SK-N-SH treated with all-trans-retinoic acid at 6 μM for 48 hours (cell line): ENCODE results near the gene TFDP1.

Source experiments
- ATAC-seq: fragments of 200-7000 bp; cut with Tn5 transposase; 3 replicates; pipeline ENCODE4 v1.9.1; 2020; ENCODE audit warnings: mild to moderate bottlenecking, moderate library complexity
- ARNTL ChIP-seq: fragments of 450-650 bp; formaldehyde crosslinking; IDR thresholded peaks from 2 replicates; pipeline ENCODE4 v1.5.0; 2020; ENCODE audit warnings: low read depth, mild to moderate bottlenecking, moderate library complexity, borderline replicate concordance
- BACH2 ChIP-seq: fragments of 250-450 bp; sonication (Bioruptor Pico); IDR thresholded peaks from 2 replicates; pipeline ENCODE4 v1.9.0; 2021; ENCODE audit warnings: mild to moderate bottlenecking, borderline replicate concordance
- CSDC2 ChIP-seq: fragments of 250-450 bp; sonication (Bioruptor Pico); IDR thresholded peaks from 2 replicates; pipeline ENCODE4 v1.5.0; 2020; ENCODE audit warnings: mild to moderate bottlenecking, moderate library complexity
- ESRRG ChIP-seq: fragments of 250-450 bp; sonication (Bioruptor Pico); IDR thresholded peaks from 2 replicates; pipeline ENCODE4 v1.6.1; 2021; ENCODE audit warnings: mild to moderate bottlenecking
- GLIS3 ChIP-seq: fragments of 250-450 bp; sonication (Bioruptor Pico); IDR thresholded peaks from 2 replicates; pipeline ENCODE4 v1.5.0; 2020; ENCODE audit warnings: mild to moderate bottlenecking, moderate library complexity
- ISL1 ChIP-seq: fragments of 250-450 bp; sonication (Bioruptor Pico); IDR thresholded peaks from 2 replicates; pipeline ENCODE4 v2.1.2; 2022; ENCODE audit warnings: mild to moderate bottlenecking, moderate library complexity
- OSR1 ChIP-seq: fragments of 250-450 bp; sonication (Bioruptor Pico); IDR thresholded peaks from 2 replicates; pipeline ENCODE4 v1.8.0; 2022; ENCODE audit warnings: moderate library complexity, mild to moderate bottlenecking, inconsistent platforms
- PPARA ChIP-seq: fragments of 250-450 bp; sonication (Bioruptor Pico); IDR thresholded peaks from 2 replicates; pipeline ENCODE4 v1.5.0; 2020; ENCODE audit warnings: mild to moderate bottlenecking, borderline replicate concordance
- RARB ChIP-seq: fragments of 250-450 bp; sonication (Bioruptor Pico); IDR thresholded peaks from 2 replicates; pipeline ENCODE4 v1.8.0; 2021; ENCODE audit warnings: mild to moderate bottlenecking, moderate library complexity
- SNAI2 ChIP-seq: fragments of 250-450 bp; sonication (Bioruptor Pico); IDR thresholded peaks from 2 replicates; pipeline ENCODE4 v1.5.0; 2020; ENCODE audit warnings: mild to moderate bottlenecking, moderate library complexity
- TCF4 ChIP-seq: fragments of 250-450 bp; sonication (Bioruptor Pico); IDR thresholded peaks from 2 replicates; pipeline ENCODE4 v1.8.0; 2021; ENCODE audit warnings: mild to moderate bottlenecking, moderate library complexity, borderline replicate concordance
- ZC3H10 ChIP-seq: fragments of 250-450 bp; sonication (Bioruptor Pico); IDR thresholded peaks from 2 replicates; pipeline ENCODE4 v1.5.1; 2021; ENCODE audit warnings: mild to moderate bottlenecking, moderate library complexity
- ZFP3 ChIP-seq: fragments of 250-450 bp; sonication (Bioruptor Pico); IDR thresholded peaks from 2 replicates; pipeline ENCODE4 v1.5.0; 2020; ENCODE audit warnings: mild to moderate bottlenecking, moderate library complexity
- ZNF565 ChIP-seq: fragments of 450-650 bp; formaldehyde crosslinking; conservative IDR thresholded peaks from 2 replicates; pipeline ENCODE4 v1.5.0; 2020; ENCODE audit warnings: low read depth, mild to moderate bottlenecking, moderate library complexity
- ZNF70 ChIP-seq: fragments of 450-650 bp; formaldehyde crosslinking; IDR thresholded peaks from 2 replicates; pipeline ENCODE4 v1.5.0; 2020; ENCODE audit warnings: mild to moderate bottlenecking, moderate library complexity
- ZNF8 ChIP-seq: fragments of 450-650 bp; formaldehyde crosslinking; IDR thresholded peaks from 2 replicates; pipeline ENCODE4 v1.5.0; 2020; ENCODE audit warnings: mild to moderate bottlenecking, moderate library complexity
- TF ChIP-seq, protein P1 (sequence below): fragments of 250-450 bp; sonication (Bioruptor Pico); IDR thresholded peaks from 2 replicates; pipeline ENCODE4 v1.5.0; 2020; ENCODE audit warnings: mild to moderate bottlenecking, moderate library complexity
- TF ChIP-seq, protein P2 (sequence below): fragments of 250-450 bp; sonication (Bioruptor Pico); IDR thresholded peaks from 2 replicates; pipeline ENCODE4 v1.8.0; 2021; ENCODE audit warnings: low read depth, mild to moderate bottlenecking, moderate library complexity, borderline replicate concordance
- TF ChIP-seq, protein P3 (sequence below): fragments of 250-450 bp; sonication (Bioruptor Pico); IDR thresholded peaks from 2 replicates; pipeline ENCODE4 v1.8.0; 2020; ENCODE audit warnings: mild to moderate bottlenecking, moderate library complexity, borderline replicate concordance
- TF ChIP-seq, protein P4 (sequence below): fragments of 250-450 bp; sonication (Bioruptor Pico); IDR thresholded peaks from 2 replicates; pipeline ENCODE4 v1.5.1; 2021; ENCODE audit warnings: mild to moderate bottlenecking, moderate library complexity

TFDP1 gene

DNA sequence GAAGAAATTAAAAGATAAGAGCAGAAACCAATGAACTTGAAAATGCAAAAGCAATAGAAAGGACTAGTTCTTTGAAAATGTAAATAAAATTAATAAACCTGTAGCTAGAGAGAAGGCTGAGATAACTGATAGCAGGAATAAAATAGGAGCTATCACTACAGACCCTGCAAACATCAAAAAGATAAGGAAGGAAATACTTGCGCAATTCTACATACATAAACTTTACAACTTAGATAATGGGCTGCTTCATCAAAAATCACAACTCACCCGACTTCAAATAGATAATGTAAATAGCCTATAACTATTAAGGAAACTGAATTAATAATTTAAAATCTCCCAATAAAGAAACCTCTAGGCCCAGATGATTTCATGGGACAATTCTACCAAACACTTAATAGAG, 77.0 kb downstream of the TFDP1 start:
- ATAC-seq, result no peak
- TF ChIP-seq ISL1 (CRISPR knock-in tag) (no peak), GLIS3 (CRISPR knock-in tag) (no peak), SNAI2 (CRISPR knock-in tag) (no peak), ZNF565 (no peak), PPARA (CRISPR knock-in tag) (no peak)

DNA sequence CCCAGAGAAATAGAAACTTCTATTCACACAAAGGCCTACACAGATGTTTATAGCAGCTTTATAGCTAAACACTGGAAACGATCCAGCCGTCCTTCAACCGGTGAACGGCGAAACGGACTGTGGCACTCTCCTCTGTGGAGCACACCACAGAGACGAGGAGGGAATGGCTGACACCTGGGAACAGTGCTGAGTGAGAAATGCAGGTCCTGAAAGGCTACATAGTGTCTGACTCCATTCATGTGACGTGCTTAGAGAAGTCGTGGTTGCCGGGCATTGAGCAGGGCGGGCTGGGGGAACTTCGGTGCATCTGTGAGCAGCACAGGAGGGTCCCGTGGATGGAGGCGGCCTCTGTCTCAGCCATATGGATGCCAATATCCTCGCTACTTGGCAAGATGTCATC, 79.4 kb downstream of the TFDP1 start:
- TF ChIP-seq ZFP3 (CRISPR knock-in tag), result no peak
- TF ChIP-seq CSDC2 (CRISPR knock-in tag), result no peak
- TF ChIP-seq SNAI2 (CRISPR knock-in tag), result no peak
- no peak for TF ChIP-seq ZNF565
- TF ChIP-seq, protein P1, sequence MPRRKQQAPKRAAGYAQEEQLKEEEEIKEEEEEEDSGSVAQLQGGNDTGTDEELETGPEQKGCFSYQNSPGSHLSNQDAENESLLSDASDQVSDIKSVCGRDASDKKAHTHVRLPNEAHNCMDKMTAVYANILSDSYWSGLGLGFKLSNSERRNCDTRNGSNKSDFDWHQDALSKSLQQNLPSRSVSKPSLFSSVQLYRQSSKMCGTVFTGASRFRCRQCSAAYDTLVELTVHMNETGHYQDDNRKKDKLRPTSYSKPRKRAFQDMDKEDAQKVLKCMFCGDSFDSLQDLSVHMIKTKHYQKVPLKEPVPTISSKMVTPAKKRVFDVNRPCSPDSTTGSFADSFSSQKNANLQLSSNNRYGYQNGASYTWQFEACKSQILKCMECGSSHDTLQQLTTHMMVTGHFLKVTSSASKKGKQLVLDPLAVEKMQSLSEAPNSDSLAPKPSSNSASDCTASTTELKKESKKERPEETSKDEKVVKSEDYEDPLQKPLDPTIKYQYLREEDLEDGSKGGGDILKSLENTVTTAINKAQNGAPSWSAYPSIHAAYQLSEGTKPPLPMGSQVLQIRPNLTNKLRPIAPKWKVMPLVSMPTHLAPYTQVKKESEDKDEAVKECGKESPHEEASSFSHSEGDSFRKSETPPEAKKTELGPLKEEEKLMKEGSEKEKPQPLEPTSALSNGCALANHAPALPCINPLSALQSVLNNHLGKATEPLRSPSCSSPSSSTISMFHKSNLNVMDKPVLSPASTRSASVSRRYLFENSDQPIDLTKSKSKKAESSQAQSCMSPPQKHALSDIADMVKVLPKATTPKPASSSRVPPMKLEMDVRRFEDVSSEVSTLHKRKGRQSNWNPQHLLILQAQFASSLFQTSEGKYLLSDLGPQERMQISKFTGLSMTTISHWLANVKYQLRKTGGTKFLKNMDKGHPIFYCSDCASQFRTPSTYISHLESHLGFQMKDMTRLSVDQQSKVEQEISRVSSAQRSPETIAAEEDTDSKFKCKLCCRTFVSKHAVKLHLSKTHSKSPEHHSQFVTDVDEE, result no peak
- TF ChIP-seq ISL1 (CRISPR knock-in tag), result no peak
- no peak for TF ChIP-seq ZNF70 (CRISPR knock-in tag)
- no peak for TF ChIP-seq ESRRG (CRISPR knock-in tag)
- ATAC-seq, result no peak; the same call in 2 of the 3 replicates

DNA sequence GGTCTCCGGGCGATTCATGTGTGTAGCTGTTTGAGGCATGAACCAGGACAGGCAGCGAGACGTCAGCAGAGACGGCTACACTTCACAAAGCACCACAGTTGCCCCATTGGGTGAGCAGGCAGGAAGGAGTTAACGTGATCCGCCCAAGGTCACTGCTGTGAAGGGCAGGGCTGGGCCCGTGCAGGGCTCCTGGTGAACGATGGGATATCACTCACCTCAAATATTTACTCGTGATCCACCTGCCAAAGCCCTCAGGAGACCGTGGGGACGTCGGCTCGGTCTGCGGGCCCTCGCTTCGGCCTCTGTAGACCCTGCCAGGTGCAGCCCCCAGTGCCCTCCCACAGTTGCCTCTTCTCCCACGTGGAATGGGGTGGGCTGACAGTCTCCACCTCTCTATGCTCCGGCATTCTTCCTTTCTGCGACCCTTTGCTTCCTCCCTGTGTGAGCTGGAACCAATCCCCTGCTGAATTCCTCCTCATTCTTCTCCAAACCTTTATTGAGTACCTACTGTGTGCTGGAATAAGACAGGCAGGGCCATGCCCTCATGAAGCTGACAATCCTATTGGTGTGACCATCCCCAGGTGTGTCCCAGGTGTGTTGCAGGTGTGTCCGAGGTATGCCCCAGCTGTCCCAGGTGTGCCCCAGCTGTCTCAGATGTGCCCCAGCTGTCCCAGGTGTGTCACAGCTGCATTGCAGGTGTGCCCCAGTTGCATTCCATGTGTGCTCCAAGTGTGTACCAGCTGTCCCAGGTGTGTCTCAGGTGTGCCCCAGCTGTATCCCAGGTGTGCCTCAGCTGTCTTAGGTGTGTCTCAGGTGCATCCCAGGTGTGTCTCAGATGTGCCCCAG, 80.4 kb downstream of the TFDP1 start:
- ATAC-seq, result no peak; the same call in 2 of the 3 replicates
- TF ChIP-seq ESRRG (CRISPR knock-in tag) (no peak), BACH2 (CRISPR knock-in tag) (no peak), OSR1 (CRISPR knock-in tag) (no peak), ARNTL (CRISPR knock-in tag) (no peak), ZC3H10 (CRISPR knock-in tag) (no peak), SNAI2 (CRISPR knock-in tag) (no peak), ZNF70 (CRISPR knock-in tag) (no peak)
- TF ChIP-seq, protein P2, sequence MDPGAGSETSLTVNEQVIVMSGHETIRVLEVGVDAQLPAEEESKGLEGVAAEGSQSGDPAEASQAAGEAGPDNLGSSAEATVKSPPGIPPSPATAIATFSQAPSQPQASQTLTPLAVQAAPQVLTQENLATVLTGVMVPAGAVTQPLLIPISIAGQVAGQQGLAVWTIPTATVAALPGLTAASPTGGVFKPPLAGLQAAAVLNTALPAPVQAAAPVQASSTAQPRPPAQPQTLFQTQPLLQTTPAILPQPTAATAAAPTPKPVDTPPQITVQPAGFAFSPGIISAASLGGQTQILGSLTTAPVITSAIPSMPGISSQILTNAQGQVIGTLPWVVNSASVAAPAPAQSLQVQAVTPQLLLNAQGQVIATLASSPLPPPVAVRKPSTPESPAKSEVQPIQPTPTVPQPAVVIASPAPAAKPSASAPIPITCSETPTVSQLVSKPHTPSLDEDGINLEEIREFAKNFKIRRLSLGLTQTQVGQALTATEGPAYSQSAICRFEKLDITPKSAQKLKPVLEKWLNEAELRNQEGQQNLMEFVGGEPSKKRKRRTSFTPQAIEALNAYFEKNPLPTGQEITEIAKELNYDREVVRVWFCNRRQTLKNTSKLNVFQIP, result no peak
- TF ChIP-seq, protein P3, sequence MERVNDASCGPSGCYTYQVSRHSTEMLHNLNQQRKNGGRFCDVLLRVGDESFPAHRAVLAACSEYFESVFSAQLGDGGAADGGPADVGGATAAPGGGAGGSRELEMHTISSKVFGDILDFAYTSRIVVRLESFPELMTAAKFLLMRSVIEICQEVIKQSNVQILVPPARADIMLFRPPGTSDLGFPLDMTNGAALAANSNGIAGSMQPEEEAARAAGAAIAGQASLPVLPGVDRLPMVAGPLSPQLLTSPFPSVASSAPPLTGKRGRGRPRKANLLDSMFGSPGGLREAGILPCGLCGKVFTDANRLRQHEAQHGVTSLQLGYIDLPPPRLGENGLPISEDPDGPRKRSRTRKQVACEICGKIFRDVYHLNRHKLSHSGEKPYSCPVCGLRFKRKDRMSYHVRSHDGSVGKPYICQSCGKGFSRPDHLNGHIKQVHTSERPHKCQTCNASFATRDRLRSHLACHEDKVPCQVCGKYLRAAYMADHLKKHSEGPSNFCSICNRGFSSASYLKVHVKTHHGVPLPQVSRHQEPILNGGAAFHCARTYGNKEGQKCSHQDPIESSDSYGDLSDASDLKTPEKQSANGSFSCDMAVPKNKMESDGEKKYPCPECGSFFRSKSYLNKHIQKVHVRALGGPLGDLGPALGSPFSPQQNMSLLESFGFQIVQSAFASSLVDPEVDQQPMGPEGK (CRISPR knock-in tag), result no peak
- TF ChIP-seq, protein P4, sequence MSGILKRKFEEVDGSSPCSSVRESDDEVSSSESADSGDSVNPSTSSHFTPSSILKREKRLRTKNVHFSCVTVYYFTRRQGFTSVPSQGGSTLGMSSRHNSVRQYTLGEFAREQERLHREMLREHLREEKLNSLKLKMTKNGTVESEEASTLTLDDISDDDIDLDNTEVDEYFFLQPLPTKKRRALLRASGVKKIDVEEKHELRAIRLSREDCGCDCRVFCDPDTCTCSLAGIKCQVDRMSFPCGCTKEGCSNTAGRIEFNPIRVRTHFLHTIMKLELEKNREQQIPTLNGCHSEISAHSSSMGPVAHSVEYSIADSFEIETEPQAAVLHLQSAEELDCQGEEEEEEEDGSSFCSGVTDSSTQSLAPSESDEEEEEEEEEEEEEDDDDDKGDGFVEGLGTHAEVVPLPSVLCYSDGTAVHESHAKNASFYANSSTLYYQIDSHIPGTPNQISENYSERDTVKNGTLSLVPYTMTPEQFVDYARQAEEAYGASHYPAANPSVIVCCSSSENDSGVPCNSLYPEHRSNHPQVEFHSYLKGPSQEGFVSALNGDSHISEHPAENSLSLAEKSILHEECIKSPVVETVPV, result no peak

DNA sequence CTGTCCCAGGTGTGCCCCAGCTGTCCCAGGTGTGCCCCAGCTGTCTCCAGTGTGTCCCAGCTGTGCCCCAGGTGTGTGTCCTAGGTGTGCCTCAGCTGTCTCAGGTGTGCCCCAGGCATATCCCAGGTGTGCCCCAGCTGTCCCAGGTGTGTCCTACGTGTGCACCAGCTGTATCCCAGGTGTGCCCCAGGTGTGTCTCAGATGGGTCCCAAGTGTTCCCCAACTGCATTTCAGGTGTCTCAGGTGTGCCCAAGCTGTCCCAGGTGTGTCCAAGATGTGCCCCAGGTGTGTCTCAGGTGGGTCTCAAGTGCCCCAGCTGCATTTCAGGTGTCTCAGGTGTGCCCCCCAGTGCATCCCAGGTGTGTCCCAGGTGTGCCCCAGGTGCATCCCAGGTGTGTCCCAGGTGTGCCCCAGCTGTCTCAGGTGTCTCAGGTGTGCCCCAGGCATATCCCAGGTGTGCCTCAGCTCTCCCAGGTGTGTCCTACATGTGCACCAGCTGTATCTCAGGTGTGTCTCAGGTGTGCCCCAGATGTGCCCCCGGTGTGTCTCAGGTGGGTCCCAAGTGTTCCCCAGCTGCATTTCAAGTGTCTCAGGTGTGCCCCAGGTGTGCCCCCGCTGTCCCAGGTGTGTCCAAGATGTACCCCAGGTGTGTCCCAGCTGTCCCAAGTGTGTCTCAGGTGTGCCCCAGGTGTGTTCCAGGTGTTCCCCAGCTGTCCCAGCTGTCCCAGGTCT, 81.2 kb downstream of the TFDP1 start:
- ATAC-seq, result no peak
- TF ChIP-seq ZC3H10 (CRISPR knock-in tag) (no peak), SNAI2 (CRISPR knock-in tag) (no peak), ZNF565 (no peak), TCF4 (no peak), ZNF8 (CRISPR knock-in tag) (no peak), RARB (CRISPR knock-in tag) (no peak), ESRRG (CRISPR knock-in tag) (no peak), ARNTL (CRISPR knock-in tag) (no peak), OSR1 (CRISPR knock-in tag) (no peak)
- TF ChIP-seq, protein P3 (CRISPR knock-in tag), result no peak
- TF ChIP-seq, protein P4, result no peak
